Heart right ventricle (tissue), 16 donors: ENCODE data around the gene CCDC102B. TPM values are rescaled to one million over a fixed set of nuclear protein-coding genes. Genes with fewer than 3 reads are reported as not detected.

ENCODE experiments used
- ATAC-seq, 8 donors: fragments of 200-7000 bp; cut with Tn5 transposase; one replicate each; pipeline ENCODE4 v1.9.1; 2020; ENCODE audit warnings: mild to moderate bottlenecking in 8 of 8, moderate library complexity in 8 of 8, moderate number of reproducible peaks in 1 of 8
- DNase-seq, 2 donors: peaks; one replicate each; pipeline ENCODE4 v3.0.0-alpha.2; 2020
- H3K27ac ChIP-seq, 10 donors: fragments of 200-600 bp; sonication (generic) in 2 of 10; one replicate each; pipeline versions ENCODE4 v1.5.0 to v1.8.0; 2020 to 2022; ENCODE audit warnings: mild to moderate bottlenecking in 3 of 10
- H3K27me3 ChIP-seq, 7 donors: fragments of 200-600 bp; one replicate each; pipeline ENCODE4 v1.8.0; 2021 to 2022; ENCODE audit warnings: mild to moderate bottlenecking in 2 of 7
- H3K36me3 ChIP-seq, 9 donors: fragments of 200-600 bp; sonication (generic) in 1 of 9; one replicate each; pipeline versions ENCODE4 v1.5.0 to v1.8.0; 2020 to 2022; ENCODE audit warnings: mild to moderate bottlenecking in 2 of 9
- H3K4me1 ChIP-seq, 9 donors: fragments of 200-600 bp; sonication (generic) in 1 of 9; one replicate each; pipeline versions ENCODE4 v1.5.0 to v1.8.0; 2020 to 2022; ENCODE audit warnings: mild to moderate bottlenecking in 4 of 9
- H3K4me3 ChIP-seq, 10 donors: fragments of 200-600 bp; sonication (generic) in 2 of 10; one replicate each; pipeline versions ENCODE4 v1.5.0 to v1.8.0; 2020 to 2022; ENCODE audit warnings: mild to moderate bottlenecking in 7 of 10, moderate library complexity in 2 of 10
- H3K9me3 ChIP-seq, 11 donors: fragments of 200-600 bp in 10 of 11; sonication (generic) in 2 of 11; one replicate each; pipeline versions ENCODE4 v1.5.0 to v1.8.0; 2013 to 2022; ENCODE audit warnings: mild to moderate bottlenecking in 2 of 11, control low read depth in 1 of 11, moderate library complexity in 1 of 11
- WGBS, 2 donors: extraction: QIAGEN DNeasy Blood & Tissue Kit; methylation state at CpG; one replicate each; pipeline ENCODE4 v1.1.7; 2013; ENCODE audit warnings: inconsistent platforms in 1 of 2; 5-methylcytosine and 5-hydroxymethylcytosine counted together
- intact Hi-C, 10 donors: fragments of 100-400 bp; cut with DNase I; formaldehyde crosslinking; loops; one replicate each; pipeline versions ENCODE4 v1.11.1 to v1.14.2; 2022
- long read RNA-seq, 3 donors: library from polyadenylated mRNA; unstranded; transcript quantifications; one replicate each; pipeline ENCODE4 v2.0.0, GENCODE V29; 2020 to 2021
- polyA plus RNA-seq, 2 donors: library from polyadenylated mRNA; stranded (reverse); fragments of 200-250 nt; gene quantifications; one replicate each; pipeline ENCODE4 v1.2.3, GENCODE V29; 2013
- total RNA-seq, 10 donors: library from RNA; stranded (reverse); fragmentation: NEBNext Ultra II Directional in 3 of 10; extraction: Animal tissue kit (Norgen Biotek cat#: 25700) in 3 of 10; gene quantifications; one replicate each; pipeline versions ENCODE4 v1.2.1 to v1.2.4, GENCODE V29; 2021 to 2023
- TF ChIP-seq, protein P1 (sequence below), 9 donors: fragments of 200-600 bp; sonication (generic) in 2 of 9; IDR thresholded peaks; one replicate each; pipeline versions ENCODE4 v1.5.0 to v1.8.0; 2021 to 2022; ENCODE audit warnings: antibody characterized with exemption in 9 of 9, mild to moderate bottlenecking in 5 of 9, moderate library complexity in 1 of 9
- donor health status: Arrhythmogenic right ventricular cardiomyopathy.
- donor health status: ischemic (EF 13 %, LVEDD 7.1; RV severe dilation, severe dysfunction).
- donor health status: healthy with polysubstance abuse.
- donor health status: DM: no; HTN: yes; CAD: no.
- donor health status: DM: no; HTN: no; CAD: no.
- donor health status: ischemic (EF 25% LVEDD 6.9; RV normal size, moderate dysfunction).
- donor health status: ischemic (EF 25% LVEDD 5.7; RV mildly dilated, moderate dysfunction).
- donor health status: healthy.
- donor health status: DM: yes; HTN: yes; CAD: no.
- donor health status: Ischemic cardiomyopathy.
- donor health status: ischemic (EF 35%, LVEDD 5.7; RV mildly dilated, moderate dysfunction).
- donor health status: nonischemic (EF 11% LVEDD 7.7; RV severe dilation, severe dysfunction).
- donor health status: DM: yes; HTN: yes; CAD: no.
- donor health status: PGD.
- donor health status: ischemic (EF 29% LVEDD 5.4; RV normal size, mild dysfunction).
- donor health status: nonischemic (EF 23%, LVEDD 6.1; RV moderate dilation, normal function).

CCDC102B gene
- 1 to 10 TPM; 3.1 to 7.3 (median 5.8) TPM for total RNA-seq
- 1 to 10 TPM; 2.8 to 6.5 TPM for polyA plus RNA-seq
- long read RNA-seq, donor 1, partial matches to known transcripts = 0 of 3 reads
- long read RNA-seq, donor 1, other reads (novel, unspliced or antisense) = 3 of 3 reads
- long read RNA-seq, donor 2, partial matches to known transcripts = 0 of 3 reads
- long read RNA-seq, donor 2, other reads (novel, unspliced or antisense) = 3 of 3 reads
- long read RNA-seq, donor 3, partial matches to known transcripts = 0 of 4 reads
- long read RNA-seq, donor 3, other reads (novel, unspliced or antisense) = 4 of 4 reads

- intact Hi-C loops = no loop called here
- no peaks in the 10 kb centered on the region for H3K9me3 ChIP-seq
- DNase-seq (no peak), ATAC-seq (peak in 6 of 8 donors; percentile 67 to 85 (median 76))
- 27 to 33% methylated on average over 1 of the region's 1 CpG for WGBS, 2 donors
- no peaks in the 10 kb centered on the region for H3K27me3 ChIP-seq
- TF ChIP-seq, protein P1, sequence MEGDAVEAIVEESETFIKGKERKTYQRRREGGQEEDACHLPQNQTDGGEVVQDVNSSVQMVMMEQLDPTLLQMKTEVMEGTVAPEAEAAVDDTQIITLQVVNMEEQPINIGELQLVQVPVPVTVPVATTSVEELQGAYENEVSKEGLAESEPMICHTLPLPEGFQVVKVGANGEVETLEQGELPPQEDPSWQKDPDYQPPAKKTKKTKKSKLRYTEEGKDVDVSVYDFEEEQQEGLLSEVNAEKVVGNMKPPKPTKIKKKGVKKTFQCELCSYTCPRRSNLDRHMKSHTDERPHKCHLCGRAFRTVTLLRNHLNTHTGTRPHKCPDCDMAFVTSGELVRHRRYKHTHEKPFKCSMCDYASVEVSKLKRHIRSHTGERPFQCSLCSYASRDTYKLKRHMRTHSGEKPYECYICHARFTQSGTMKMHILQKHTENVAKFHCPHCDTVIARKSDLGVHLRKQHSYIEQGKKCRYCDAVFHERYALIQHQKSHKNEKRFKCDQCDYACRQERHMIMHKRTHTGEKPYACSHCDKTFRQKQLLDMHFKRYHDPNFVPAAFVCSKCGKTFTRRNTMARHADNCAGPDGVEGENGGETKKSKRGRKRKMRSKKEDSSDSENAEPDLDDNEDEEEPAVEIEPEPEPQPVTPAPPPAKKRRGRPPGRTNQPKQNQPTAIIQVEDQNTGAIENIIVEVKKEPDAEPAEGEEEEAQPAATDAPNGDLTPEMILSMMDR (IDR thresholded peaks at IDR 0.05) = no peak
- peaks cover 0 to 15% (median 0%) of the 10 kb centered on the region in 9 donors for H3K4me1 ChIP-seq
- peak within 1 kb of the TSS in 5 of 10 donors; percentile 11 to 51 (median 30) for H3K27ac ChIP-seq
- peak within 1 kb of the TSS in 8 of 10 donors; percentile 1 to 41 (median 36) for H3K4me3 ChIP-seq
- H3K36me3 ChIP-seq = no peaks in the 10 kb centered on the region
Measured at GRCh38 chr18:68797871-68798270, at the start of gene CCDC102B. Gene CCDC102B, plus strand, starts transcription at chr18:68798080. Its CDS starts 38,684 bp downstream, at chr18:68836764.

GRCh38 chr18:68757126-68757525, 40.8 kb upstream of the CCDC102B start:
- ATAC-seq (peak in 2 of 8 donors; percentile 20 to 39), DNase-seq (no peak)
- Histone ChIP-seq H3K27me3 (no peaks in the 10 kb centered on the region), H3K4me3 (no peak overlapping the region), H3K36me3 (no peaks in the 10 kb centered on the region), H3K9me3 (peaks cover 0 to 20% (median 0%) of the 10 kb centered on the region in 11 donors), H3K27ac (peak overlapping the region in 1 of 10 donors; percentile 31), H3K4me1 (peaks cover 0 to 5% (median 0%) of the 10 kb centered on the region in 9 donors)
- TF ChIP-seq, protein P1 (IDR thresholded peaks at IDR 0.05) = no peak
- WGBS, 2 donors = 66 to 67% methylated on average over 1 of the region's 1 CpG
- intact Hi-C loops = no loop called here

- Histone ChIP-seq H3K4me1 (peaks cover 0 to 7% (median 0%) of the 10 kb centered on the region in 9 donors), H3K9me3 (peaks cover 0 to 18% (median 0%) of the 10 kb centered on the region in 11 donors), H3K4me3 (no peak overlapping the region), H3K27me3 (no peaks in the 10 kb centered on the region), H3K27ac (no peak overlapping the region), H3K36me3 (no peaks in the 10 kb centered on the region)
- WGBS, 2 donors = 91 to 93% methylated on average over 2 of the region's 2 CpGs
- TF ChIP-seq, protein P1 (IDR thresholded peaks at IDR 0.05) = no peak
- DNase-seq (no peak), ATAC-seq (no peak)
- intact Hi-C loops = no loop called here
Measured at GRCh38 chr18:68759308-68759707, 38.6 kb upstream of the CCDC102B start.

GRCh38 chr18:68763083-68763482, 34.8 kb upstream of the CCDC102B start:
- no peak overlapping the region for H3K4me3 ChIP-seq
- DNase-seq (no peak), ATAC-seq (no peak)
- peaks cover 0 to 7% (median 0%) of the 10 kb centered on the region in 9 donors for H3K4me1 ChIP-seq
- H3K27ac ChIP-seq = no peak overlapping the region
- H3K27me3 ChIP-seq = no peaks in the 10 kb centered on the region
- H3K36me3 ChIP-seq = no peaks in the 10 kb centered on the region
- TF ChIP-seq, protein P1 (IDR thresholded peaks at IDR 0.05) = no peak
- intact Hi-C loops = no loop called here
- WGBS, 2 donors = 65 to 73% methylated on average over 2 of the region's 2 CpGs
- peaks cover 0 to 18% (median 0%) of the 10 kb centered on the region in 11 donors for H3K9me3 ChIP-seq
